ENCODE data around the gene LCN10. TPM values are rescaled to one million over a fixed set of nuclear protein-coding genes. Genes with fewer than 3 reads are reported as not detected.

Gene LCN10
- total RNA-seq, 2 donors from 2014 or later: 0.91 to 1.1 TPM

DNA sequence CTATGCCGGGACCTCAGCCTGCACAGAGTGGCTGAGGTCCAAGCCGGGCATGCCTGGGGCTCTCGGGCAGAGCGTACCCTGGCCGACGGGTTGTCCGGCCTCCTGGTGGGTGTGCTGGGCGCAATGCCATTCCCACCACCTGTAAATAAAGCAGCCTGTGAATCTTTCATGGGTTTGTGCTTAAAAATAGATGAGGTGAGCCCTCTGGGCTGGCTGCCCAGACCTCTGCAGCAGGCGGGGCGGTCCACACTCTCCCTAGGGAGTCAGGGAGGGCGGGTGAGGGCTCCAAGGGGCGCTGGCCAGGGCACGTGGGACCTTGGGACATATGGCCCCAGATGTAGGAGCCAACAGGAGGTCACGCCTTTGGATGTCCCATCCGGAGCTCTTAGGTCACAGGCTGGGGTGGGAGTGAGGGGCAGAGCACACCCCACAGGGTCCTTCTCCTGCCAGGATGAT lies 51.9 kb downstream of the LCN10 start:
- Mint-ChIP-seq H3K9me3 (no peaks in the 10 kb centered on the region), H3K27me3 (ENCODE audit: insufficient read depth) (peaks cover 12% of the 10 kb centered on the region), H3K4me3 (no peak overlapping the region), H3K4me1 (peaks cover 5% of the 10 kb centered on the region), H3K36me3 (ENCODE audit: low read depth) (no peaks in the 10 kb centered on the region), H3K27ac (no peak overlapping the region)
- Histone ChIP-seq H3K9me3 (ENCODE audit: control insufficient read depth, low read length) (no peaks in the 10 kb centered on the region), H3K36me3 (ENCODE audit: control insufficient read depth, insufficient read depth, low read length) (no peaks in the 10 kb centered on the region), H3K9ac (ENCODE audit: extremely low read depth, low read length, poor library complexity, severe bottlenecking) (no peak overlapping the region), H3K4me3 (ENCODE audit: low read length) (no peak overlapping the region), H3K4me1 (ENCODE audit: control insufficient read depth, insufficient read depth, low read length) (peaks cover 3% of the 10 kb centered on the region), H3K27ac (ENCODE audit: low read depth, low read length) (no peak overlapping the region), H3K27me3 (ENCODE audit: control insufficient read depth, insufficient read depth, low read length, poor library complexity, severe bottlenecking) (peaks cover 10% of the 10 kb centered on the region)
- DNase-seq: no peak
- WGBS, 2 experiments (ENCODE audit: insufficient coverage in 1 of 2, insufficient read length in 1 of 2): 91 to 99% methylated on average over 10 to 15 of the region's 15 CpGs
- TF ChIP-seq, protein P1, sequence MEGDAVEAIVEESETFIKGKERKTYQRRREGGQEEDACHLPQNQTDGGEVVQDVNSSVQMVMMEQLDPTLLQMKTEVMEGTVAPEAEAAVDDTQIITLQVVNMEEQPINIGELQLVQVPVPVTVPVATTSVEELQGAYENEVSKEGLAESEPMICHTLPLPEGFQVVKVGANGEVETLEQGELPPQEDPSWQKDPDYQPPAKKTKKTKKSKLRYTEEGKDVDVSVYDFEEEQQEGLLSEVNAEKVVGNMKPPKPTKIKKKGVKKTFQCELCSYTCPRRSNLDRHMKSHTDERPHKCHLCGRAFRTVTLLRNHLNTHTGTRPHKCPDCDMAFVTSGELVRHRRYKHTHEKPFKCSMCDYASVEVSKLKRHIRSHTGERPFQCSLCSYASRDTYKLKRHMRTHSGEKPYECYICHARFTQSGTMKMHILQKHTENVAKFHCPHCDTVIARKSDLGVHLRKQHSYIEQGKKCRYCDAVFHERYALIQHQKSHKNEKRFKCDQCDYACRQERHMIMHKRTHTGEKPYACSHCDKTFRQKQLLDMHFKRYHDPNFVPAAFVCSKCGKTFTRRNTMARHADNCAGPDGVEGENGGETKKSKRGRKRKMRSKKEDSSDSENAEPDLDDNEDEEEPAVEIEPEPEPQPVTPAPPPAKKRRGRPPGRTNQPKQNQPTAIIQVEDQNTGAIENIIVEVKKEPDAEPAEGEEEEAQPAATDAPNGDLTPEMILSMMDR (conservative IDR thresholded peaks at IDR 0.05): no peak

DNA sequence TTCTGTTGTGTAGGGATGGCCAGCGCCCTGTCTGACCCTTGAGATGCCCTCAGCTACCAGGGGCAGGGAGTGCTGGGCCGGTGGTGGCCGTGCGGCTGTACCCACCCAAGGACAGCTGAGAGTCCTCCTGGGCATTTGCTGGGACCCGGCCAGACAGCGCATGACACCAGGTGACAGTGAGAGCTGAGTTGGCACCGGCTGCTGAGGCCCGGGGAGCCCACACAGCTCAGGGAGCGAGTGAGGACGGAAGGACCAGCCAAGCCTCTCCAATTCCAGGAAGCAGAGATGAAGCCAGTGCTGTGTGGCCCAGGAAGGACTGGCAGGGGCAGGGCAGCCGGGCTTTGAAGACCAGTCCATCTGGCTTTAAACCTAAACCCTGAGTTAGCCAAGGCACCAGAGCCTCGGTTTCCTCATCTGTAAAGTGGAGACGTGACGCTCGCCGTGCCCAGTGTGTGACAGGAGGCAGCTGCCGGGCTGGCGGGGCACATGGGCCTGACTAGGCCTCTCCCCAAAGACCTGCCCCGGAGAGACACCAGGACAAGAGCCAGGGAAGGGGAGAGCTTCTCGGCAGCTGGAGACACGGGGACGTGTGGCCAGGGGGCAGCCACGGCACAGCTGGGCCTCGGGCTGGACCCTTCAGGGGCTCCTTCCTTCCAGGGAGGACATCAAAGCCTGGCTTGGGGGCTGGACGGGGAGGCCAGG lies 52.5 kb downstream of the LCN10 start:
- 93 to 96% methylated on average over 12 to 25 of the region's 25 CpGs for WGBS, 2 experiments (ENCODE audit: insufficient coverage in 1 of 2, insufficient read length in 1 of 2)
- TF ChIP-seq, protein P1 (conservative IDR thresholded peaks at IDR 0.05): no peak
- H3K27ac ChIP-seq (ENCODE audit: low read depth, low read length): no peak overlapping the region
- DNase-seq: no peak
- Mint-ChIP-seq H3K4me3 (no peak overlapping the region), H3K27me3 (ENCODE audit: insufficient read depth) (peaks cover 12% of the 10 kb centered on the region), H3K27ac (no peak overlapping the region), H3K36me3 (ENCODE audit: low read depth) (no peaks in the 10 kb centered on the region), H3K4me1 (peaks cover 5% of the 10 kb centered on the region), H3K9me3 (no peaks in the 10 kb centered on the region)
- peaks cover 4% of the 10 kb centered on the region for H3K4me1 ChIP-seq (ENCODE audit: control insufficient read depth, insufficient read depth, low read length)
- H3K27me3 ChIP-seq (ENCODE audit: control insufficient read depth, insufficient read depth, low read length, poor library complexity, severe bottlenecking): peaks cover 10% of the 10 kb centered on the region
- H3K4me3 ChIP-seq (ENCODE audit: low read length): no peak overlapping the region
- H3K36me3 ChIP-seq (ENCODE audit: control insufficient read depth, insufficient read depth, low read length): no peaks in the 10 kb centered on the region
- no peaks in the 10 kb centered on the region for H3K9me3 ChIP-seq (ENCODE audit: control insufficient read depth, low read length)
- no peak overlapping the region for H3K9ac ChIP-seq (ENCODE audit: extremely low read depth, low read length, poor library complexity, severe bottlenecking)

DNA sequence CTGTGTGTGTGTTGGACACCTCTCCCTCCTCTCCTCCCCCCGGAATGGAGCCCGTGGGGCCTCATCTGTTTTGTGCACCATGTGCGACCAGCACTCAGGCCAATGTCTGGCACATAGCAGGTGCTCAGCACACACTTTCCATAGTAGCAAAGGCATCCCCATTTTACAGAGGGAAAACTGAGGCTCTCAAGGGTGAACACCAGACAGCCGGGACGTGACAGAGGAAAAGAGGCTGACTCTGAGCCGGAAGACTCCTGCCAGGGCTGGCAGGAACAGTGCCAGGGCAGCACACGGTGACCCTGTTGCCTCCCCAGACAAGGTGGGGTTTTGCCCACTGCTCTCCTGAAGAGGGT lies 53.7 kb downstream of the LCN10 start:
- Mint-ChIP-seq H3K4me3 (no peak overlapping the region), H3K27ac (no peak overlapping the region)

More for the DNA sequence above, 53.7 kb downstream of the LCN10 start:
- H3K27me3 Mint-ChIP-seq (ENCODE audit: insufficient read depth): peaks cover 12% of the 10 kb centered on the region
- TF ChIP-seq, protein P1 (conservative IDR thresholded peaks at IDR 0.05): no peak
- no peak for DNase-seq
- H3K27me3 ChIP-seq (ENCODE audit: control insufficient read depth, insufficient read depth, low read length, poor library complexity, severe bottlenecking): peaks cover 10% of the 10 kb centered on the region
- H3K4me1 Mint-ChIP-seq: peaks cover 5% of the 10 kb centered on the region
- H3K36me3 Mint-ChIP-seq (ENCODE audit: low read depth): no peaks in the 10 kb centered on the region
- no peaks in the 10 kb centered on the region for H3K36me3 ChIP-seq (ENCODE audit: control insufficient read depth, insufficient read depth, low read length)
- no peaks in the 10 kb centered on the region for H3K9me3 Mint-ChIP-seq
- H3K9ac ChIP-seq (ENCODE audit: extremely low read depth, low read length, poor library complexity, severe bottlenecking): no peak overlapping the region
- H3K27ac ChIP-seq (ENCODE audit: low read depth, low read length): no peak overlapping the region
- H3K9me3 ChIP-seq (ENCODE audit: control insufficient read depth, low read length): no peaks in the 10 kb centered on the region
- H3K4me1 ChIP-seq (ENCODE audit: control insufficient read depth, insufficient read depth, low read length): peaks cover 4% of the 10 kb centered on the region
- H3K4me3 ChIP-seq (ENCODE audit: low read length): no peak overlapping the region
- 87 to 92% methylated on average over 4 to 7 of the region's 7 CpGs for WGBS, 2 experiments (ENCODE audit: insufficient coverage in 1 of 2, insufficient read length in 1 of 2)
